MM.1S (cell line): Measurements from ENCODE around the gene PLCB4.

Experiments used
- DNase-seq: peaks from one replicate; pipeline ENCODE4 v3.0.0-alpha.2; 2015
- H2AFZ ChIP-seq: fragments of 300-600 bp; sonication (generic); 2 replicates; pipeline ENCODE4 v1.6.0; 2016; ENCODE audit warnings: antibody characterized with exemption, low read length
- H3F3A ChIP-seq: fragments of 300-600 bp; sonication (generic); 2 replicates; pipeline ENCODE4 v1.6.1; 2016; ENCODE audit warnings: mild to moderate bottlenecking, antibody characterized with exemption, low read length, moderate library complexity, mixed read lengths; ENCODE audit not compliant: insufficient read depth
- H3K27ac ChIP-seq: fragments of 300-600 bp; sonication (generic); 2 replicates; pipeline ENCODE4 v1.5.1; 2016; ENCODE audit warnings: mild to moderate bottlenecking, low read length
- H3K27me3 ChIP-seq: fragments of 300-600 bp; sonication (generic); replicated peaks from 2 replicates; pipeline ENCODE4 v1.6.0; 2016; ENCODE audit warnings: low read length; ENCODE audit not compliant: insufficient read depth
- H3K36me3 ChIP-seq: fragments of 300-600 bp; sonication (generic); replicated peaks from 2 replicates; pipeline ENCODE4 v1.6.1; 2016; ENCODE audit warnings: mild to moderate bottlenecking, low read length, mixed read lengths; ENCODE audit not compliant: insufficient read depth
- H3K4me1 ChIP-seq: fragments of 300-600 bp; sonication (generic); 2 replicates; pipeline ENCODE4 v1.6.1; 2016; ENCODE audit warnings: low read length, mixed read lengths
- H3K4me2 ChIP-seq: fragments of 300-600 bp; sonication (generic); 2 replicates; pipeline ENCODE4 v1.6.0; 2016; ENCODE audit warnings: low read depth, low read length
- H3K4me3 ChIP-seq: fragments of 300-600 bp; sonication (generic); 2 replicates; pipeline ENCODE4 v1.5.1; 2016; ENCODE audit warnings: low read length, mixed read lengths
- H3K79me2 ChIP-seq: fragments of 300-600 bp; sonication (generic); 2 replicates; pipeline ENCODE4 v1.6.1; 2016; ENCODE audit warnings: mixed run types, low read length, mixed read lengths
- H3K9ac ChIP-seq: fragments of 300-600 bp; sonication (generic); 2 replicates; pipeline ENCODE4 v1.6.1; 2016; ENCODE audit warnings: low read length, mixed read lengths
- H3K9me2 ChIP-seq: fragments of 300-600 bp; sonication (generic); replicated peaks from 2 replicates; pipeline ENCODE4 v1.6.1; 2016; ENCODE audit warnings: mild to moderate bottlenecking, low read length, mixed read lengths; ENCODE audit not compliant: insufficient read depth
- H3K9me3 ChIP-seq: fragments of 300-600 bp; sonication (generic); replicated peaks from 2 replicates; pipeline ENCODE4 v1.6.1; 2016; ENCODE audit warnings: mild to moderate bottlenecking, low read length, mixed read lengths; ENCODE audit not compliant: insufficient read depth
- H4K20me1 ChIP-seq: fragments of 300-600 bp; sonication (generic); 2 replicates; pipeline ENCODE4 v1.6.1; 2016; ENCODE audit warnings: mild to moderate bottlenecking, low read length, moderate library complexity, mixed read lengths; ENCODE audit not compliant: insufficient read depth
- EZH2 ChIP-seq: fragments of 300-600 bp; sonication (generic); optimal IDR thresholded peaks from 2 replicates; pipeline ENCODE3; 2017; ENCODE audit warnings: low read depth, mild to moderate bottlenecking, antibody characterized with exemption, low read length, mixed read lengths
- EZH2phosphoT487 ChIP-seq: fragments of 300-600 bp; sonication (generic); IDR thresholded peaks from 2 replicates; pipeline ENCODE4 v1.6.1; 2018; ENCODE audit warnings: antibody characterized with exemption, low read length
- TF ChIP-seq, protein P1 (sequence below): fragments of 300-600 bp; sonication (generic); IDR thresholded peaks from 2 replicates; pipeline ENCODE4 v1.5.1; 2016; ENCODE audit warnings: antibody characterized with exemption, low read length, mixed read lengths

PLCB4 gene

DNA sequence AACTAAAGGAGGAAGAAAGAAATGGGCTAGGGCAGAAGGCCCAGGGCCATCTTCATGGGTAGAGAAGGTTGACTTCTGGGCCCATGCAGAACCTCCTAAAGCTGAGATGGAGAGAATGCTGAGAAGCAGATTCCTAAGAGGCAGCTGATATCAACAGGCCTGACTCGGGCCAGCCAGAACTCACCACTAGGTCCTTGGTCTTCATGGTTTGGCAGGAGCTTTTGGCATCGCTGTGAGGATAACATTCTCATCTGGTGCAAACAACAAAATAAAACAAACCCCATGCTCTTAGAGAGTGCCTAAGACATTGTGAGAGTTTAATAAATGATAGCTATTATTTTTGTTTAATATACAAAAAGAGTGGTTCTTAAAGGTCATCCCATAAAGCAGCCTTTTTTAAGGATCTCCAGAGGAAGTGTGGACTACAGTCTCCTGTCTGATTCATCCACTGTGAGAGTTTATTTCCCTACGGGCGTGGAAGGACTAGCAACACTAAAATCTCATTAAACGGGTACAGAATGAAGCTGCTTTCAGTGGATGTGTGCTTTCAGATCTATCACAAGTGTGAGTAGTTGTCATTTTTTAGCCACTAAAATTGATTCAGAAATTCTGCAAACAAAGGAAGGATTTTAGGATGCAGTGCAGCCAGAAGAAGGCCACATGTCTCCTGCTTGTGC, 160.0 kb downstream of the PLCB4 start:
- Histone ChIP-seq H3K27ac (no peak overlapping the region), H3K79me2 (no peaks in the 10 kb centered on the region), H3K4me1 (no peaks in the 10 kb centered on the region), H3K9ac (no peak overlapping the region), H3K4me2 (no peak overlapping the region), H3F3A (no peaks in the 10 kb centered on the region), H2AFZ (no peak overlapping the region), H3K4me3 (no peak overlapping the region), H4K20me1 (no peaks in the 10 kb centered on the region), H3K9me3 (no peaks in the 10 kb centered on the region), H3K27me3 (no peaks in the 10 kb centered on the region), H3K9me2 (no peaks in the 10 kb centered on the region), H3K36me3 (no peaks in the 10 kb centered on the region)
- TF ChIP-seq, protein P1, sequence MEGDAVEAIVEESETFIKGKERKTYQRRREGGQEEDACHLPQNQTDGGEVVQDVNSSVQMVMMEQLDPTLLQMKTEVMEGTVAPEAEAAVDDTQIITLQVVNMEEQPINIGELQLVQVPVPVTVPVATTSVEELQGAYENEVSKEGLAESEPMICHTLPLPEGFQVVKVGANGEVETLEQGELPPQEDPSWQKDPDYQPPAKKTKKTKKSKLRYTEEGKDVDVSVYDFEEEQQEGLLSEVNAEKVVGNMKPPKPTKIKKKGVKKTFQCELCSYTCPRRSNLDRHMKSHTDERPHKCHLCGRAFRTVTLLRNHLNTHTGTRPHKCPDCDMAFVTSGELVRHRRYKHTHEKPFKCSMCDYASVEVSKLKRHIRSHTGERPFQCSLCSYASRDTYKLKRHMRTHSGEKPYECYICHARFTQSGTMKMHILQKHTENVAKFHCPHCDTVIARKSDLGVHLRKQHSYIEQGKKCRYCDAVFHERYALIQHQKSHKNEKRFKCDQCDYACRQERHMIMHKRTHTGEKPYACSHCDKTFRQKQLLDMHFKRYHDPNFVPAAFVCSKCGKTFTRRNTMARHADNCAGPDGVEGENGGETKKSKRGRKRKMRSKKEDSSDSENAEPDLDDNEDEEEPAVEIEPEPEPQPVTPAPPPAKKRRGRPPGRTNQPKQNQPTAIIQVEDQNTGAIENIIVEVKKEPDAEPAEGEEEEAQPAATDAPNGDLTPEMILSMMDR, result no peak
- TF ChIP-seq EZH2phosphoT487 (no peak), EZH2 (no peak)
- no peak for DNase-seq

- H2AFZ ChIP-seq, result no peak overlapping the region
- H3K27ac ChIP-seq, result no peak overlapping the region
- no peaks in the 10 kb centered on the region for H3K36me3 ChIP-seq
- H3K4me2 ChIP-seq, result no peak overlapping the region
- no peaks in the 10 kb centered on the region for H3K79me2 ChIP-seq
- no peak for DNase-seq
- H3K9ac ChIP-seq, result no peak overlapping the region
- H3K9me2 ChIP-seq, result no peaks in the 10 kb centered on the region
- TF ChIP-seq, protein P1, result no peak
- TF ChIP-seq EZH2, result no peak
- no peak for TF ChIP-seq EZH2phosphoT487
- H3K9me3 ChIP-seq, result no peaks in the 10 kb centered on the region
- no peaks in the 10 kb centered on the region for H3K4me1 ChIP-seq
- no peaks in the 10 kb centered on the region for H3F3A ChIP-seq
- H3K4me3 ChIP-seq, result no peak overlapping the region
- no peaks in the 10 kb centered on the region for H4K20me1 ChIP-seq
- no peaks in the 10 kb centered on the region for H3K27me3 ChIP-seq
Measured at GRCh38 chr20:9230406-9230805, 161.5 kb downstream of the PLCB4 start.

GRCh38 chr20:9233804-9234203, 164.9 kb downstream of the PLCB4 start:
- H3F3A ChIP-seq, result no peaks in the 10 kb centered on the region
- no peaks in the 10 kb centered on the region for H3K36me3 ChIP-seq
- H3K79me2 ChIP-seq, result no peaks in the 10 kb centered on the region
- H2AFZ ChIP-seq, result no peak overlapping the region
- no peaks in the 10 kb centered on the region for H3K27me3 ChIP-seq
- DNase-seq, result no peak
- H3K27ac ChIP-seq, result no peak overlapping the region
- H3K9ac ChIP-seq, result no peak overlapping the region
- no peaks in the 10 kb centered on the region for H3K4me1 ChIP-seq
- no peaks in the 10 kb centered on the region for H4K20me1 ChIP-seq
- H3K4me2 ChIP-seq, result no peak overlapping the region
- H3K9me3 ChIP-seq, result no peaks in the 10 kb centered on the region
- no peak overlapping the region for H3K4me3 ChIP-seq
- TF ChIP-seq EZH2 (no peak), EZH2phosphoT487 (no peak)
- TF ChIP-seq, protein P1, result no peak
- no peaks in the 10 kb centered on the region for H3K9me2 ChIP-seq
